Measurements from ENCODE around the gene MYOM1.
"Not testable (repeated sequence)": the region's sequence is repeated elsewhere in the genome, so short reads cannot be mapped to it uniquely, and the experiment has no call there.

The MYOM1 gene

DNA sequence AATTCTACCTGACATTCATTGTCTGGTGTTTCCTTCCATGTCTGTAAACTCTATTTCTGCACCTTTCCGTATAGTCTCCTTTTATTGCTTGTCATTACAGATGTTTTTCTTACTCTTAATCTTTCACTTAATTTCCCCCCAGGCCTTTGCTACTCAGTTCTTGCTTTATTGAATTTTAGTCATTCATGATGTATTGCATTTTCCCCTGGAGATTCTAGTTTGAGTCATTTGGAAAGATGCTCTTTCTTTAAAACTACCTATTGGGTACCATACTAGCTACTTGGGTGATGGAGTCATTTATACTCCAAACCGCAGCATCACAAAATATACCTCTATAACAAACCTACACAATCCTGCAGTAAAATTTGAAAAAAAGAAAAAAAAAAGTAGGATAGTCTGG lies 179.6 kb downstream of the MYOM1 start:
- in situ Hi-C loops (cut with MboI; ENCODE audit: low sequenced_read_pairs, unreplicated experiment): no loop called here
- TF ChIP-seq, protein P1, sequence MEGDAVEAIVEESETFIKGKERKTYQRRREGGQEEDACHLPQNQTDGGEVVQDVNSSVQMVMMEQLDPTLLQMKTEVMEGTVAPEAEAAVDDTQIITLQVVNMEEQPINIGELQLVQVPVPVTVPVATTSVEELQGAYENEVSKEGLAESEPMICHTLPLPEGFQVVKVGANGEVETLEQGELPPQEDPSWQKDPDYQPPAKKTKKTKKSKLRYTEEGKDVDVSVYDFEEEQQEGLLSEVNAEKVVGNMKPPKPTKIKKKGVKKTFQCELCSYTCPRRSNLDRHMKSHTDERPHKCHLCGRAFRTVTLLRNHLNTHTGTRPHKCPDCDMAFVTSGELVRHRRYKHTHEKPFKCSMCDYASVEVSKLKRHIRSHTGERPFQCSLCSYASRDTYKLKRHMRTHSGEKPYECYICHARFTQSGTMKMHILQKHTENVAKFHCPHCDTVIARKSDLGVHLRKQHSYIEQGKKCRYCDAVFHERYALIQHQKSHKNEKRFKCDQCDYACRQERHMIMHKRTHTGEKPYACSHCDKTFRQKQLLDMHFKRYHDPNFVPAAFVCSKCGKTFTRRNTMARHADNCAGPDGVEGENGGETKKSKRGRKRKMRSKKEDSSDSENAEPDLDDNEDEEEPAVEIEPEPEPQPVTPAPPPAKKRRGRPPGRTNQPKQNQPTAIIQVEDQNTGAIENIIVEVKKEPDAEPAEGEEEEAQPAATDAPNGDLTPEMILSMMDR (IDR thresholded peaks at IDR 0.05; ENCODE audit: borderline replicate concordance, control extremely low read depth, extremely low read depth, insufficient read depth, missing control alignments): no peak
- no peak for DNase-seq (ENCODE audit: low spot score)

DNA sequence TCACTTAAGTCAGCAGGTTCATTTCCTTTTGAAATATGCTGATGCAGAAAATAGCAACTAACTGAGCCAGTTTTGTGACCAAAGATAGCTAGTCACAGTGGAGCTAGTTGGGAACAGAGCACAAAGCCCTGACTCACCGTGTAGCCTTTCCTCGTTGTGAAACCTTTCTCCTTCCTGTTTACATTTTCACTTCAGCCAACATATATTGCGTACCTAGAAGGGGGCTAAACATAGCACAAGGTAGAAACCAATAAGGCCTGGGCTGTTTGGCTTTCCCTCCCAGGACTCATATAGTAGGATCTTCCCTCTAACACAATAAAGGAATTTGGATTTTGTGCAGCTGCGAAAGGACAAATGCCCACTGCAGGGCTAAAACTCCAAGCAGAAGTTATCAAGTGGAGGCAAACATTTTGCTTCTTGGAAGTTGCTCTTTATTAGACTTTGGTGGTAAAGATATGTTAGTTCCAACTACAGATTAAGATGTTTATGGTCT lies 182.3 kb downstream of the MYOM1 start:
- TF ChIP-seq, protein P1 (IDR thresholded peaks at IDR 0.05; ENCODE audit: borderline replicate concordance, control extremely low read depth, extremely low read depth, insufficient read depth, missing control alignments): no peak
- in situ Hi-C loops (cut with MboI; ENCODE audit: low sequenced_read_pairs, unreplicated experiment): no loop called here
- DNase-seq (ENCODE audit: low spot score): peak; percentile 81

DNA sequence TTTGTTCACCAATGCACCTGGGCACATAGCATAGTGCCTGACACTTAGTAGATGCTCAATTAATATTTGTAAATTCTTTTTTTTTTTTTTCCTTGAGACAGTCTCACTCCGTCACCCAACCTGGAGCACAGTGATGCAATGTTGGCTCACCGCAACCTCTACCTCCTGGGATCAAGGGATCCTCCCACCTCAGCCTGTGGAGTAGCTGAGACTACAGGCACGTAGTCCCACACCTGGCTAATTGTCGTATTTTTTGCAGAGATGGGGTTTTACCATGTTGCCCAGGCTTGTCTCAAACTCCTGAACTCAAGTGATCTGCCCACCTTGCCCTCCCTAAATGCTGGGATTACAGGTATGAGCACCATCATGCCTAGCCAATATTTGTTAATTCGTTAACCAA lies 183.7 kb downstream of the MYOM1 start:
- no peak for DNase-seq (ENCODE audit: low spot score)
- TF ChIP-seq, protein P1 (IDR thresholded peaks at IDR 0.05; ENCODE audit: borderline replicate concordance, control extremely low read depth, extremely low read depth, insufficient read depth, missing control alignments): no peak
- in situ Hi-C loops (cut with MboI; ENCODE audit: low sequenced_read_pairs, unreplicated experiment): no loop called here

DNA sequence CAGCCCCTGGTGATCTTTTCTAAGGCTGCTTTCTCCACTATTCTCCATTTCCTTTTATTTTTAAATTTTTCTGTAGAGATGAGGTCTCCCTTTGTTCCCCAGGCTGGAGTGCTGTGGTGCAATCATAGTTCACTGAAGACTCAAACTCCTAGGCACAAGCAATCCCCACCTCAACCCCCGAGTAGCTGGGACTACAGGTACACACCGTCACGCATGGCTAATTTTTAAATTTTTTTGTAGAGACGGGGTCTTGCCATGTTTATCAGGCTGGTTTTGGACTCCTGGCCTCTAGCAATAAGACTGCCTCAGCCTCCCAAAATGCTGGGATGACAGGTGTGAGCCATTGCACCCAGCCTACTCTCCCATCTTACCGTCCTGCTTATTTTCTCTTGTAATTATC lies 184.1 kb downstream of the MYOM1 start:
- in situ Hi-C loops (cut with MboI; ENCODE audit: low sequenced_read_pairs, unreplicated experiment): no loop called here
- TF ChIP-seq, protein P1 (IDR thresholded peaks at IDR 0.05; ENCODE audit: borderline replicate concordance, control extremely low read depth, extremely low read depth, insufficient read depth, missing control alignments): no peak

DNA sequence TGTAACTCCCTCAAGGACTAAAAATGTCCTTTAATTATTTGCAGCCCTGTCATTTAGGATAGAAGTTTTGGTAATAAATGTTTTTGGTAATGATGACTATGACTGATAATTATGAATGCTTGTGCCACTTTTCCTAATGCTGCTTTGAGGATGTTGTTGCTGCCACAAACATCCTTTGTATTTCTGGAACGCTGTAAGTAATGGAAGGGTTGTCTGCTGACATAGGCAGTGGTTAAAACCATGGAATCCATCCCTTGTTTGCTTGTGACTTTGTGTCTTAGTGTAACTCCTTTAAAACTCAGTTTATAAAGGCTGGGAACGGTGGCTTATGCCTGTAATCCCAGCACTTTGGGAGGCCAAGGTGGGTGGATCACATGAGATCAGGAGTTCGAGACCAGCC lies 187.0 kb downstream of the MYOM1 start:
- TF ChIP-seq, protein P1 (IDR thresholded peaks at IDR 0.05; ENCODE audit: borderline replicate concordance, control extremely low read depth, extremely low read depth, insufficient read depth, missing control alignments): no peak
- DNase-seq (ENCODE audit: low spot score): no peak
- in situ Hi-C loops (cut with MboI; ENCODE audit: low sequenced_read_pairs, unreplicated experiment): no loop called here

More for the DNA sequence above, 184.1 kb downstream of the MYOM1 start:
- DNase-seq (ENCODE audit: low spot score): no peak

DNA sequence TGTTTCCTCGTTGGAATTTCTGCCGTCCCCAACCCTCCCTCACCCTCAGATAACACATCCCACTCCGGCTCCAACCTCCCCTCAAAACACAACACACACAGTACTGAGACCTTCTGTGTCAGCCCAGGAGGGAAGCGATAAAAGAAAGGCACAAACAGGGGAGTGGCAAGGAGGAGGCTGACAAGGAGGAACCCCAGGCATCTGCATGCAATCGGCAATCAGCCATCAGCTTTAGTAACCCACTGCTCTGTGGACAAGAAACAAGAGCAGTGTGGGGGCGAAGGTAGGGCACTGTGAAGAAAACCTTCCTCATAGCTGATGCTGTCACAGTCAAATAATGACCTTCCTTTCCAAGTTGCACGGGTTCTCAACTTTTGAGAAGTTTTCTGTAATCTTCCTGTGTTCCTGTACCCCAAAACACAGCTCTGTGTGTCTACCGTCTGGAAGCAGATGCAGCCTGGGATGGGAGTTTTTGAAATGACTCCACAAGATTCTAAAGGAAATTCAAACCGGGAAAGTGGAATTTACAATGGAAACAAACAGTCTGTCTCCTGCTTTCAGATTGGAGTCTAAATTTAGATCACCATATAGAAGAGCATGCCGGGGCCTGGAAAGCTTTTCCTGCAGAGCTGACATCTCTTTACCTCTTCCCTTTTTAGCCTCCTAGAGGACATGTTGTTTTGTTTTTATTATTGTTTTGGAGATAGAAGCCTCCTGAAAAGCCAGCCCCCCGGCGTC lies 190.4 kb downstream of the MYOM1 start:
- in situ Hi-C loops (cut with MboI; ENCODE audit: low sequenced_read_pairs, unreplicated experiment): no loop called here
- TF ChIP-seq, protein P1 (IDR thresholded peaks at IDR 0.05; ENCODE audit: borderline replicate concordance, control extremely low read depth, extremely low read depth, insufficient read depth, missing control alignments): no peak
- DNase-seq (ENCODE audit: low spot score): no peak

DNA sequence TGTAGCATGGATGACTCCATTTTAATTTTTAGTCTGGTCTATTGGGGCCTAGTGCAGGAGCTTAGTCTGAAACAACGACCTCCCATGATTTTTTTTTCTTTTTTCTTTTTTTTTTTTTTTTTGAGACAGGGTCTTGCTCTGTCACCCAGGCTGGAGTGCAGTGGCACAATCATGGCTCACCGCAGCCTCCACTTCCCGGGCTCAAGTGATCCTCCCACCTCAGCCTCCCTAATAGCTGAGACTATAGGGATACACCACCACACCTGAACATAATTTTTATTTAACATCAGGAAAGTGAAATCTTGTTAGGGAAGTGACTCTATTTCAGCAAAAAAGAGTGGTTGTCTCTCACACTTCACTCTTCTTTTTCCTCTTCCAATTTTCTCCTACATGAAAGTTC lies 191.7 kb downstream of the MYOM1 start:
- DNase-seq (ENCODE audit: low spot score); in situ Hi-C loops (cut with MboI; ENCODE audit: low sequenced_read_pairs, unreplicated experiment): not testable (repeated sequence)
